SK-N-MC (cell line): ENCODE data around the gene G6PD.

Experiments
- EZH2 ChIP-seq: fragments of 200-600 bp; sonication (generic); IDR thresholded peaks from one replicate; pipeline ENCODE4 v1.6.1; 2017; ENCODE audit warnings: antibody characterized with exemption
- POLR2AphosphoS5 ChIP-seq: IDR thresholded peaks from 2 replicates; pipeline ENCODE4 v1.6.1; 2012; ENCODE audit warnings: mild to moderate bottlenecking, low read depth, low read length, borderline replicate concordance

DNA sequence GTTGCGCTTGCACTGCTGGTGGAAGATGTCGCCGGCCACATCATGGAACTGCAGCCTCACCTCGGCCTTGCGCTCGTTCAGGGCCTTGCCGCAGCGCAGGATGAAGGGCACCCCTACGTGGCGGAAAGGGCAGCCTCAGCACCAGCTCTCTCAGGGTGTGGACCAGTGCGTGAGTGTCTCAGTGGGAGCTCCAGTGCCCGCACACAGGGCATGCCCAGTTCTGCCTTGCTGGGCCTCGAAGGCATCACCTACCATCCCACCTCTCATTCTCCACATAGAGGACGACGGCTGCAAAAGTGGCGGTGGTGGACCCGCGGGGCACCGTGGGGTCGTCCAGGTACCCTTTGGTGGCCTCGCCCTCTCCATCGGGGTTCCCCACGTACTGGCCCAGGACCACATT is 14.0 kb downstream of the G6PD start:
- TF ChIP-seq POLR2AphosphoS5 (no peak), EZH2 (no peak)
